Stimulated activated naive CD8-positive, alpha-beta T cell treated with anti-CD3 and anti-CD28 coated beads, Interleukin-15, Interleukin-2, amounts not matched to agents 100 ng/mL and 50 ng/mL, for 24 hours (primary cell): ENCODE results near the gene RNF168.
"Not testable (repeated sequence)": the region's sequence is repeated elsewhere in the genome, so short reads cannot be mapped to it uniquely, and the experiment has no call there.

Experiments used
- H3K27ac Mint-ChIP-seq: one replicate; pipeline ENCODE4 v1.8.0; 2021; ENCODE audit warnings: mild to moderate bottlenecking, mixed read lengths
- H3K27me3 Mint-ChIP-seq: one replicate; pipeline ENCODE4 v1.8.0; 2021; ENCODE audit warnings: mixed read lengths
- H3K36me3 Mint-ChIP-seq: one replicate; pipeline ENCODE4 v1.8.0; 2021; ENCODE audit warnings: low read depth, mixed read lengths
- H3K4me1 Mint-ChIP-seq: one replicate; pipeline ENCODE4 v1.8.0; 2021; ENCODE audit warnings: low read depth, mixed read lengths
- H3K4me3 Mint-ChIP-seq: one replicate; pipeline ENCODE4 v1.8.0; 2021; ENCODE audit warnings: mild to moderate bottlenecking, mixed read lengths
- H3K9me3 Mint-ChIP-seq: one replicate; pipeline ENCODE4 v1.8.0; 2021; ENCODE audit warnings: mixed read lengths

RNF168 gene

GRCh38 chr3:196502775-196503195, 783 bp downstream of the RNF168 start:
- H3K27me3 Mint-ChIP-seq = no peaks in the 10 kb centered on the region
- H3K9me3 Mint-ChIP-seq = peaks cover 8% of the 10 kb centered on the region
- H3K4me3 Mint-ChIP-seq = peak overlapping the region; percentile 100
- peaks cover 45% of the 10 kb centered on the region for H3K4me1 Mint-ChIP-seq
- H3K27ac Mint-ChIP-seq = peak overlapping the region; percentile 100
- peaks cover 33% of the 10 kb centered on the region for H3K36me3 Mint-ChIP-seq

GRCh38 chr3:196501316-196502044, 2.1 kb downstream of the RNF168 start:
- peaks cover 53% of the 10 kb centered on the region for H3K4me1 Mint-ChIP-seq
- peak overlapping the region; percentile 100 for H3K4me3 Mint-ChIP-seq
- H3K9me3 Mint-ChIP-seq = peaks cover 4% of the 10 kb centered on the region
- peak overlapping the region; percentile 100 for H3K27ac Mint-ChIP-seq
- H3K27me3 Mint-ChIP-seq = no peaks in the 10 kb centered on the region
- peaks cover 40% of the 10 kb centered on the region for H3K36me3 Mint-ChIP-seq

GRCh38 chr3:196499807-196500524, 3.6 kb downstream of the RNF168 start:
- no peaks in the 10 kb centered on the region for H3K27me3 Mint-ChIP-seq
- peaks cover 50% of the 10 kb centered on the region for H3K4me1 Mint-ChIP-seq

GRCh38 chr3:196499061-196499460, 4.5 kb downstream of the RNF168 start:
- peaks cover 61% of the 10 kb centered on the region for H3K36me3 Mint-ChIP-seq
- peak overlapping the region; percentile 100 for H3K4me3 Mint-ChIP-seq
- peak overlapping the region; percentile 64 for H3K27ac Mint-ChIP-seq
- peaks cover 46% of the 10 kb centered on the region for H3K4me1 Mint-ChIP-seq
- no peaks in the 10 kb centered on the region for H3K27me3 Mint-ChIP-seq
- no peaks in the 10 kb centered on the region for H3K9me3 Mint-ChIP-seq

More at GRCh38 chr3:196499807-196500524, 3.6 kb downstream of the RNF168 start:
- Mint-ChIP-seq H3K36me3 (peaks cover 54% of the 10 kb centered on the region), H3K4me3 (peak overlapping the region; percentile 100), H3K9me3 (no peaks in the 10 kb centered on the region), H3K27ac (peak overlapping the region; percentile 100)

- H3K4me3 Mint-ChIP-seq = peak overlapping the region; percentile 17
- no peaks in the 10 kb centered on the region for H3K9me3 Mint-ChIP-seq
- H3K27ac Mint-ChIP-seq = no peak overlapping the region
- H3K4me1 Mint-ChIP-seq = peaks cover 45% of the 10 kb centered on the region
- H3K27me3 Mint-ChIP-seq = no peaks in the 10 kb centered on the region
- peaks cover 62% of the 10 kb centered on the region for H3K36me3 Mint-ChIP-seq
Observed at GRCh38 chr3:196498297-196498696, 5.3 kb downstream of the RNF168 start.

GRCh38 chr3:196496183-196496582, 7.4 kb downstream of the RNF168 start:
- no peaks in the 10 kb centered on the region for H3K27me3 Mint-ChIP-seq
- H3K4me3 Mint-ChIP-seq = no peak overlapping the region
- no peaks in the 10 kb centered on the region for H3K9me3 Mint-ChIP-seq
- peak overlapping the region; percentile 46 for H3K27ac Mint-ChIP-seq
- peaks cover 69% of the 10 kb centered on the region for H3K36me3 Mint-ChIP-seq
- peaks cover 50% of the 10 kb centered on the region for H3K4me1 Mint-ChIP-seq

- H3K9me3 Mint-ChIP-seq = no peaks in the 10 kb centered on the region
- no peak overlapping the region for H3K4me3 Mint-ChIP-seq
- peaks cover 32% of the 10 kb centered on the region for H3K4me1 Mint-ChIP-seq
- H3K27me3 Mint-ChIP-seq = no peaks in the 10 kb centered on the region
- H3K36me3 Mint-ChIP-seq = peaks cover 42% of the 10 kb centered on the region
- no peak overlapping the region for H3K27ac Mint-ChIP-seq
Observed at GRCh38 chr3:196493292-196493691, 10.3 kb downstream of the RNF168 start.

GRCh38 chr3:196492080-196492479, 11.5 kb downstream of the RNF168 start:
- Mint-ChIP-seq H3K36me3 (peaks cover 41% of the 10 kb centered on the region), H3K9me3 (no peaks in the 10 kb centered on the region), H3K27ac (no peak overlapping the region), H3K4me3 (no peak overlapping the region), H3K27me3 (no peaks in the 10 kb centered on the region), H3K4me1 (peaks cover 24% of the 10 kb centered on the region)

- peaks cover 21% of the 10 kb centered on the region for H3K4me1 Mint-ChIP-seq
- H3K27ac Mint-ChIP-seq = no peak overlapping the region
- H3K36me3 Mint-ChIP-seq = peaks cover 41% of the 10 kb centered on the region
- H3K4me3 Mint-ChIP-seq = no peak overlapping the region
- no peaks in the 10 kb centered on the region for H3K27me3 Mint-ChIP-seq
- H3K9me3 Mint-ChIP-seq = no peaks in the 10 kb centered on the region
Observed at GRCh38 chr3:196489747-196490146, 13.8 kb downstream of the RNF168 start.

- peaks cover 9% of the 10 kb centered on the region for H3K4me1 Mint-ChIP-seq
- H3K27ac Mint-ChIP-seq = no peak overlapping the region
- no peaks in the 10 kb centered on the region for H3K9me3 Mint-ChIP-seq
- H3K36me3 Mint-ChIP-seq = peaks cover 34% of the 10 kb centered on the region
- H3K4me3 Mint-ChIP-seq = no peak overlapping the region
- H3K27me3 Mint-ChIP-seq = no peaks in the 10 kb centered on the region
Observed at GRCh38 chr3:196486263-196486662, 17.3 kb downstream of the RNF168 start.

GRCh38 chr3:196477678-196478077, 25.9 kb downstream of the RNF168 start:
- Mint-ChIP-seq H3K36me3 (peaks cover 45% of the 10 kb centered on the region), H3K27ac (no peak overlapping the region), H3K27me3 (no peaks in the 10 kb centered on the region), H3K4me1 (no peaks in the 10 kb centered on the region), H3K4me3 (no peak overlapping the region), H3K9me3 (no peaks in the 10 kb centered on the region)

GRCh38 chr3:196472286-196472685, 31.3 kb downstream of the RNF168 start:
- Mint-ChIP-seq H3K27me3 (no peaks in the 10 kb centered on the region), H3K27ac (no peak overlapping the region), H3K9me3 (no peaks in the 10 kb centered on the region), H3K4me1 (peaks cover 5% of the 10 kb centered on the region), H3K36me3 (peaks cover 49% of the 10 kb centered on the region), H3K4me3 (no peak overlapping the region)

- Mint-ChIP-seq H3K9me3 (no peaks in the 10 kb centered on the region), H3K4me1 (peaks cover 5% of the 10 kb centered on the region), H3K27me3 (no peaks in the 10 kb centered on the region), H3K4me3 (no peak overlapping the region), H3K27ac (no peak overlapping the region), H3K36me3 (peaks cover 45% of the 10 kb centered on the region)
Observed at GRCh38 chr3:196471551-196471950, 32.0 kb downstream of the RNF168 start.

- not testable (repeated sequence) for H3K4me1 Mint-ChIP-seq, H3K4me3 Mint-ChIP-seq, H3K9me3 Mint-ChIP-seq, H3K27ac Mint-ChIP-seq, H3K27me3 Mint-ChIP-seq
- H3K36me3 Mint-ChIP-seq = peaks cover 42% of the 10 kb centered on the region
Observed at GRCh38 chr3:196470182-196470581, 33.4 kb downstream of the RNF168 start.

- Mint-ChIP-seq H3K27ac (no peak overlapping the region), H3K27me3 (no peaks in the 10 kb centered on the region), H3K9me3 (no peaks in the 10 kb centered on the region), H3K4me3 (no peak overlapping the region), H3K4me1 (peaks cover 7% of the 10 kb centered on the region), H3K36me3 (peaks cover 21% of the 10 kb centered on the region)
Observed at GRCh38 chr3:196463804-196464203, 39.8 kb downstream of the RNF168 start.
